ENCODE data around the gene AKAP6. TPM values are rescaled to one million over a fixed set of nuclear protein-coding genes. Genes with fewer than 3 reads are reported as not detected.
A peak's percentile ranks its signal among the peaks of the same experiment; 100 is the strongest.

Gene AKAP6
- total RNA-seq, 1 donor from 2014 or later, result 3.6 TPM

DNA sequence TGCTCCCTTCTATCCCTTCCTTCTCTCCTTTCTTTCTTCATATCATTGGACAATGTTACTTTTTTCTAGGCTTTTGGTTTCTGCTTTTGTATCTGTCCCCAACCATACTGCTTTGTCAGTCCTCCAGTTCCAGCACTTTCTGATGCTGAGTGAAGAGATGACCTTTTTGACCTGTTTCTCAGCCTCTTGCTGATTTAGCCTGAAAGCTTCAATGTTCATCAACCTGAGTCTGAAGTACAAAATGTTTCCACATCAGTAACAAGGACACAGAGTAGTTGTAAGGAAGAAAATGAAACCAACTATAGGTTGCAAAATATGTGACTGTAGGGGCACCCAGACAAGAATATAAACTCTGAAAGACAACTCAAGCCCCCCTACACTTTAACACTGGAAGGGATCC is 25.2 kb upstream of the AKAP6 start:
- Mint-ChIP-seq H3K27ac (ENCODE audit: unreplicated experiment) (no peak overlapping the region), H3K4me1 (ENCODE audit: low read depth) (peaks cover 23% of the 10 kb centered on the region), H3K36me3 (ENCODE audit: low read depth) (no peaks in the 10 kb centered on the region), H3K4me3 (ENCODE audit: unreplicated experiment) (no peak overlapping the region), H3K27me3 (ENCODE audit: low read depth) (no peaks in the 10 kb centered on the region), H3K9me3 (ENCODE audit: low read depth) (peaks cover 3% of the 10 kb centered on the region)
- DNase-seq (ENCODE audit: low spot score), result no peak
- TF ChIP-seq, protein P1, sequence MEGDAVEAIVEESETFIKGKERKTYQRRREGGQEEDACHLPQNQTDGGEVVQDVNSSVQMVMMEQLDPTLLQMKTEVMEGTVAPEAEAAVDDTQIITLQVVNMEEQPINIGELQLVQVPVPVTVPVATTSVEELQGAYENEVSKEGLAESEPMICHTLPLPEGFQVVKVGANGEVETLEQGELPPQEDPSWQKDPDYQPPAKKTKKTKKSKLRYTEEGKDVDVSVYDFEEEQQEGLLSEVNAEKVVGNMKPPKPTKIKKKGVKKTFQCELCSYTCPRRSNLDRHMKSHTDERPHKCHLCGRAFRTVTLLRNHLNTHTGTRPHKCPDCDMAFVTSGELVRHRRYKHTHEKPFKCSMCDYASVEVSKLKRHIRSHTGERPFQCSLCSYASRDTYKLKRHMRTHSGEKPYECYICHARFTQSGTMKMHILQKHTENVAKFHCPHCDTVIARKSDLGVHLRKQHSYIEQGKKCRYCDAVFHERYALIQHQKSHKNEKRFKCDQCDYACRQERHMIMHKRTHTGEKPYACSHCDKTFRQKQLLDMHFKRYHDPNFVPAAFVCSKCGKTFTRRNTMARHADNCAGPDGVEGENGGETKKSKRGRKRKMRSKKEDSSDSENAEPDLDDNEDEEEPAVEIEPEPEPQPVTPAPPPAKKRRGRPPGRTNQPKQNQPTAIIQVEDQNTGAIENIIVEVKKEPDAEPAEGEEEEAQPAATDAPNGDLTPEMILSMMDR (IDR thresholded peaks at IDR 0.05), result no peak

DNA sequence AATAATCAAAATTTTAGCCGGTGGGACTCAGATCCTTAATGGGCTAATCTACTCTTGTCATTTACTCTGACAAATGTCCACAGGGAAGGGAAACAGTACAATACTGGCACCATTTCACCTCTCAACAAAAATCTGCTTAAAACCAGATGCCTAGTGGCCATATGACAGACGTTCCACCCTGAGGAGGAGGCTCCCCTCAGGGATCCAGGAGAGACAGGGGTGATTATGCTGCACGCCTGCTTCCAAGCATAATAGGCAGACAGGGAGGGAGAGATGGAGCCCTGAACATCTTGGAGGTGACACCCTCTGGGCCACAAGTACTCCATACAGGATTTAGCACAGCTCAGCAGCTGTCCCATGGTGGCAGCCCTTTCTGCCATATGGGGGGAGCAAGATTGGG is 24.8 kb upstream of the AKAP6 start:
- H3K27ac Mint-ChIP-seq (ENCODE audit: unreplicated experiment), result no peak overlapping the region
- no peak for DNase-seq (ENCODE audit: low spot score)

DNA sequence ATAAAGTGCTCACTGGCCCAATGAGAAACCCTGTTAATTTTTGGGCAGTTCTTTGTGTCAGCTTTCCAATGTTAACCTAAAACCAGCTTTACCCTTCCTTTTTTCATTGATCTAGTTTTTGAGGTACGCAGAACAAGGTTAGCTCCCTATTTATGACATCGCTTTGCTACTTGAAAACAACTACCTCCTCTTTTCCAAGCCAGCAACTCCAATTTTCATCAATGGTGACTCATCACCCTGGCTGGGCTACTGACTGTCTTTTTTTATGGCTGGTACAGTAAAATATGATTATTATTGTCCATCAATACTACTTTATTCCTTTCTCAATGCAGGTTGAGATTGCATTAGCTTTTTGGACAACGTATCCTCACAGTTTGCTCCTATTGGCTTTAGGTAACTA is 22.5 kb upstream of the AKAP6 start:
- Mint-ChIP-seq H3K4me3 (ENCODE audit: unreplicated experiment) (no peak overlapping the region), H3K36me3 (ENCODE audit: low read depth) (no peaks in the 10 kb centered on the region), H3K4me1 (ENCODE audit: low read depth) (peaks cover 37% of the 10 kb centered on the region), H3K27ac (ENCODE audit: unreplicated experiment) (no peak overlapping the region), H3K27me3 (ENCODE audit: low read depth) (no peaks in the 10 kb centered on the region), H3K9me3 (ENCODE audit: low read depth) (peaks cover 4% of the 10 kb centered on the region)
- TF ChIP-seq, protein P1 (IDR thresholded peaks at IDR 0.05), result no peak
- DNase-seq (ENCODE audit: low spot score), result no peak

More for the DNA sequence above, 24.8 kb upstream of the AKAP6 start:
- TF ChIP-seq, protein P1 (IDR thresholded peaks at IDR 0.05), result no peak
- Mint-ChIP-seq H3K4me1 (ENCODE audit: low read depth) (peaks cover 26% of the 10 kb centered on the region), H3K27me3 (ENCODE audit: low read depth) (no peaks in the 10 kb centered on the region), H3K4me3 (ENCODE audit: unreplicated experiment) (no peak overlapping the region), H3K36me3 (ENCODE audit: low read depth) (no peaks in the 10 kb centered on the region), H3K9me3 (ENCODE audit: low read depth) (peaks cover 4% of the 10 kb centered on the region)

DNA sequence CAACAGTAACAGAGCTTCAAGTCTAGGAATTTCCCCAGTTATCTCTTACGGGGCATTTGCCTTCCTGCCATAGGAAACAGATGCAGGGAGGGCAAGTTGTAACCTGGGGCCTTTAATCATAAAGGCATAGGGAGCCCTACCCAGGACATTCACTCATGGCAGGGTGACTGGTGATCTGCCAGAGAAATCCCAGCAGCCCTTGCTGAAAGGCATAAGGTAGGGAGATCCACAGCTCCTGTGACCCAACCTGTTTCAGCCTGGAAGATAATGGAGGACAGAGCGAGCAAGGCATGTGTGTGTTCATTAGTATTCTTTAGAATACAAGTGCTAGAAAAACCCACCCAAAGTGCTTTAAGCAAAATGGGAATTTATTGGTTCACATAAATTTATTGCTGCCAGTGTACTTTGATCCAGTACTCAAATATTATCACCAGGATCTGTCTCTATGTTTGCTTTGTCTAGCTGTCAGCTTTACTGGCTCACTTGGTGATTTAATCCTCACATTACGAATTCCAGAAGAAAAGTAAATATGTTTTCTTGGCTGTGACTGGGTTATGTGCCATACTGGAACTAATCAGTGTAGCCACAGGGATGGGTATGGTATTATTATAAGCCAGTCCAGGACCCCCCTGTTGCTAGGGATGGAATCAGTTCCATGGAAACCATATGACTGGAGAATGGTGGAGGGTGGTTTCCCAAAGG is 21.1 kb upstream of the AKAP6 start:
- H3K36me3 Mint-ChIP-seq (ENCODE audit: low read depth), result no peaks in the 10 kb centered on the region
- no peak for DNase-seq (ENCODE audit: low spot score)
- H3K4me3 Mint-ChIP-seq (ENCODE audit: unreplicated experiment), result no peak overlapping the region
- peak overlapping the region; percentile 67 for H3K27ac Mint-ChIP-seq (ENCODE audit: unreplicated experiment)
- H3K9me3 Mint-ChIP-seq (ENCODE audit: low read depth), result peaks cover 4% of the 10 kb centered on the region
- TF ChIP-seq, protein P1 (IDR thresholded peaks at IDR 0.05), result no peak
- no peaks in the 10 kb centered on the region for H3K27me3 Mint-ChIP-seq (ENCODE audit: low read depth)
- peaks cover 45% of the 10 kb centered on the region for H3K4me1 Mint-ChIP-seq (ENCODE audit: low read depth)

DNA sequence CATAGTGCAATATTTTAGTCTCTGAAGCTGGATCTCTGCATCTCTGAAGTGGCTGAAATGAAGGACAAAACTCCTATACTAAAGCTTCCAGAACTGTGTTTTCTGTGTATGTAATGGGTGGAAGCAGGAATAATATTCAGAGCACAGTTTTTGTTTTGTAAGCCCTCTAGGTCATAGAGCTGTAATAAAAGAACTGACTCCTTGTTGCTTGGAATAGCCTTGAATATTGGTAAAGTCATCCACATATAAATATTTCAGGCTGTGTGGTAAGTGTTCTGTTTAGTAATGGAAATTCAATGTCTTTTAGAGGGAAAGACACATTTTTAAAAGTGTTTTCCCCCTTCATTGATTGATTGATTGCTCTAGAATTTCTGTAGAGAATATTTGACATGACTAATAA is 18.2 kb upstream of the AKAP6 start:
- H3K4me1 Mint-ChIP-seq (ENCODE audit: low read depth), result peaks cover 45% of the 10 kb centered on the region
- no peaks in the 10 kb centered on the region for H3K27me3 Mint-ChIP-seq (ENCODE audit: low read depth)
- no peak overlapping the region for H3K27ac Mint-ChIP-seq (ENCODE audit: unreplicated experiment)
- H3K36me3 Mint-ChIP-seq (ENCODE audit: low read depth), result no peaks in the 10 kb centered on the region
- TF ChIP-seq, protein P1 (IDR thresholded peaks at IDR 0.05), result no peak
- DNase-seq (ENCODE audit: low spot score), result no peak
- peaks cover 4% of the 10 kb centered on the region for H3K9me3 Mint-ChIP-seq (ENCODE audit: low read depth)
- no peak overlapping the region for H3K4me3 Mint-ChIP-seq (ENCODE audit: unreplicated experiment)

All from chondrocyte (in vitro differentiated cells).